ENCODE results near the gene ANO9.

DNA sequence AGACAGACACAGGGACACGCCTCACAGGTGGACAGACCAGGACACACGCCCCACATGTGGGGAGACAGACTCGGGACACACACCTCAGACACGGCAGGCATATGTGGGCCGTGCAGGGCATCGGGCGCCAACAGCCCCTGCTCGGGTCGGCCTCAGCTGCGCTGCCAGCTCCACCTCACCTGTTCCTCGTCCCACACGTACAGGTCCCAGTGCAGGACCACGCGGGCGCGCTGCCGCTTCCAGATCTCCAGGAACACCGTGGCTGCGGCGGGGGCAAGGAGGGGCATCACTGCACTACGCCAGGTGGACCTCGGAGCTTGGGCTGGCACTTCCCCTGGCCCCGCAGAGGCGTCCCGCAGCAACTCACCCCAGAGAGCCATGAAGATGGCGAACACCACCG is 12.4 kb downstream of the ANO9 start:
- TF ChIP-seq, protein P1, sequence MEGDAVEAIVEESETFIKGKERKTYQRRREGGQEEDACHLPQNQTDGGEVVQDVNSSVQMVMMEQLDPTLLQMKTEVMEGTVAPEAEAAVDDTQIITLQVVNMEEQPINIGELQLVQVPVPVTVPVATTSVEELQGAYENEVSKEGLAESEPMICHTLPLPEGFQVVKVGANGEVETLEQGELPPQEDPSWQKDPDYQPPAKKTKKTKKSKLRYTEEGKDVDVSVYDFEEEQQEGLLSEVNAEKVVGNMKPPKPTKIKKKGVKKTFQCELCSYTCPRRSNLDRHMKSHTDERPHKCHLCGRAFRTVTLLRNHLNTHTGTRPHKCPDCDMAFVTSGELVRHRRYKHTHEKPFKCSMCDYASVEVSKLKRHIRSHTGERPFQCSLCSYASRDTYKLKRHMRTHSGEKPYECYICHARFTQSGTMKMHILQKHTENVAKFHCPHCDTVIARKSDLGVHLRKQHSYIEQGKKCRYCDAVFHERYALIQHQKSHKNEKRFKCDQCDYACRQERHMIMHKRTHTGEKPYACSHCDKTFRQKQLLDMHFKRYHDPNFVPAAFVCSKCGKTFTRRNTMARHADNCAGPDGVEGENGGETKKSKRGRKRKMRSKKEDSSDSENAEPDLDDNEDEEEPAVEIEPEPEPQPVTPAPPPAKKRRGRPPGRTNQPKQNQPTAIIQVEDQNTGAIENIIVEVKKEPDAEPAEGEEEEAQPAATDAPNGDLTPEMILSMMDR (IDR thresholded peaks at IDR 0.05) = no peak
- no peak for TF ChIP-seq POLR2A (IDR thresholded peaks at IDR 0.05)
